Activated CD8-positive, alpha-beta memory T cell treated with anti-CD3 and anti-CD28 coated beads, Interleukin-2, amount 10 ng/mL, durations not matched to agents 7 days and 5 days (primary cell): ENCODE data around the gene DHX9. TPM values are rescaled to one million over a fixed set of nuclear protein-coding genes. Genes with fewer than 3 reads are reported as not detected.

ENCODE experiments used
- ATAC-seq: fragments of 150-1000 bp; cut with Tn5 transposase; one replicate; pipeline ENCODE4 v1.10.0; 2021; ENCODE audit warnings: moderate library complexity
- CTCF ChIA-PET: fragments of 350-600 bp; sonication (Branson Sonifier 250); formaldehyde crosslinking; loops from one replicate; lab custom pipeline; 2021; ENCODE audit warnings: antibody characterized with exemption; lab: Charles Lee
- DNase-seq: peaks from one replicate; pipeline ENCODE4 v3.0.0-alpha.2; 2020
- H3K27ac Mint-ChIP-seq: one replicate; pipeline ENCODE4 v1.8.0; 2021; ENCODE audit warnings: mild to moderate bottlenecking, mixed read lengths
- H3K27me3 Mint-ChIP-seq: one replicate; pipeline ENCODE4 v1.8.0; 2021; ENCODE audit warnings: mixed read lengths
- H3K36me3 Mint-ChIP-seq: one replicate; pipeline ENCODE4 v1.8.0; 2021; ENCODE audit warnings: mild to moderate bottlenecking, mixed read lengths
- H3K4me1 Mint-ChIP-seq: one replicate; pipeline ENCODE4 v1.8.0; 2021; ENCODE audit warnings: mixed read lengths
- H3K4me3 Mint-ChIP-seq: one replicate; pipeline ENCODE4 v1.8.0; 2021; ENCODE audit warnings: mild to moderate bottlenecking, moderate library complexity, mixed read lengths
- H3K9me3 Mint-ChIP-seq: one replicate; pipeline ENCODE4 v1.8.0; 2022; ENCODE audit warnings: low read depth, mixed read lengths
- total RNA-seq, 2 experiments: library from RNA; stranded (reverse); gene quantifications; one replicate each; pipeline ENCODE4 v1.2.3, GENCODE V29; 2021

DHX9 gene
- total RNA-seq, 2 experiments from 2014 or later: 196 to 267 TPM

DNA sequence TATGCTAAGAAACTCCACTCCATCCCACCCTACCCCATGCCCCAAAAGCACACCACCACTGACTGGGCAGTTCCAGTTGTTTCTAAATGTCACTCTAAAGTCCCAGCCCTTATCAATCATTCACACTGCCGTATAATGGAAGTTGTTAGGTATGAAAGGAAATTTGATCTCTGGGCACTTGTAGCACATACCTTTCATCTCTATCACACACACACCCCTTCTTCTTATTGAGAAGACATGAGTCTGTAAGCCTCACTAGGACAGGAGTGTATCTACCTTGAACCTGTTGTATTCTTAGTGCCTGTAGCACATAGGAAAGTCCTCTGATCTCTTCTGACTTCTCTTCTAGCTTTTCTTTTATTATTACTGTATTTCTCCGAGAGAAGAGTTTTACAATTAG, 22.3 kb upstream of the DHX9 start:
- H3K4me3 Mint-ChIP-seq: no peak overlapping the region

DNA sequence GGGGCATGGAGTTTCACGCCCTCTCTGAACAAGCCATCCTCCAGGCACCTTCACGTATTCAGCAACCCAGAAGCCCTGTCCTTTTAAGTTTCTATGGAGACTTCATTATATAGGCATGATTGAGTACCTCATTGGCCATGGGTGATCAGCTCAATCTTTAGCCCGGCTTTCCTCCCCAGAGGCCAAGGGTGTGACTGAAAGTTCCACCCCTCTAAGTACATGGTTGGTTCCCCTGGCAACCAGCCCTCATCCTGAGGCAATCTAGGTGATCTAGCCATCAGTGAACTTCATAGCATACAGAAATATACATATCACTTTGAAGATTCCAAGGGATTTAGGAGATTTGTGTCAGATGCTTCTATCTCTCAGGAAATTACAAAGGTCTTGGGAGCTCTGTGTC, 21.3 kb upstream of the DHX9 start:
- Mint-ChIP-seq H3K27ac (no peak overlapping the region), H3K27me3 (no peaks in the 10 kb centered on the region), H3K4me1 (no peaks in the 10 kb centered on the region), H3K9me3 (no peaks in the 10 kb centered on the region), H3K4me3 (no peak overlapping the region), H3K36me3 (peaks cover 2% of the 10 kb centered on the region)
- no peak for ATAC-seq
- DNase-seq: no peak
- CTCF ChIA-PET: no interaction called here

More for the DNA sequence above, 22.3 kb upstream of the DHX9 start:
- no peak overlapping the region for H3K27ac Mint-ChIP-seq
- H3K27me3 Mint-ChIP-seq: no peaks in the 10 kb centered on the region
- H3K4me1 Mint-ChIP-seq: no peaks in the 10 kb centered on the region
- no peak for ATAC-seq
- no peak for DNase-seq
- H3K36me3 Mint-ChIP-seq: peaks cover 2% of the 10 kb centered on the region
- CTCF ChIA-PET: no interaction called here
- no peaks in the 10 kb centered on the region for H3K9me3 Mint-ChIP-seq

DNA sequence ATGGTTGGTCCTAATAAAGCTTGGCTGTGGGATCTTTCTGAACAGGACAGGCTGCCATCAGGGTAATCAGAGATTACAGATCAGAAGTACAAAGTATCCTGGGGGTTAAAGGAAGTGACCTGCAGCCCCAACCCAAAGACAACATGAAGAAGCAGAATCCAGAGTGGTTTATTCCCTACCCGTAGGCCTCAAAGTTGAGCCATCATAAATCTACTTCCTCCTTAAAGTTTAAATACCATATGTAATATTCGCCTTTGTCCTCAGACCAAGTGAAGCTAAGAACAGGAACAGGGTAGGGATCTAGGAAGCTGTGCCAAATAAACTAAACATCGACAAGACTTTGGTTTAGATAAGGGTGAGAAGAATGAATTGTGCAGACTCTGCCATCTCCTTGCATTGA, 15.9 kb upstream of the DHX9 start:
- no peaks in the 10 kb centered on the region for H3K4me1 Mint-ChIP-seq
- CTCF ChIA-PET: no interaction called here
- H3K36me3 Mint-ChIP-seq: no peaks in the 10 kb centered on the region
- no peak for DNase-seq
- no peaks in the 10 kb centered on the region for H3K27me3 Mint-ChIP-seq
- ATAC-seq: no peak
- no peak overlapping the region for H3K4me3 Mint-ChIP-seq
- no peak overlapping the region for H3K27ac Mint-ChIP-seq
- H3K9me3 Mint-ChIP-seq: no peaks in the 10 kb centered on the region

DNA sequence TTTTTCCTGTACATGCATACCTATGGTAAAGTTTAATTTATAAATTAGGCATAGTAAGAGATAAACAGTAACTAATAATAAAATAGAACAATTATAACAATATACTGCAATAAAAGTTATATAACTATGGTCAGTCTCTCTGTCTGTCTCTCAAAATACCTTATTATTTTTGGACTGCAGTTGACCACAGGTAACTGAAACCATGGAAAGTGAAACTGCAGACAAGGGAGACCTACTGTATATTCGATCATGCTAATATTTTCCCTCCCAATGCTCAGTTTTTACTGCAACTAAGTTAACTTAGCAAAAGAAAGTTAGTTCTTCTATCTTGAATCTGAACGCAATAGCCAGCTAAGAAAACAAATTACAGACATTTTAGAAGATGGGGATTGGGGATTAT, 12.3 kb upstream of the DHX9 start:
- Mint-ChIP-seq H3K27ac (no peak overlapping the region), H3K4me1 (peaks cover 3% of the 10 kb centered on the region), H3K27me3 (no peaks in the 10 kb centered on the region), H3K9me3 (no peaks in the 10 kb centered on the region), H3K4me3 (no peak overlapping the region), H3K36me3 (no peaks in the 10 kb centered on the region)
- no peak for ATAC-seq
- no peak for DNase-seq
- CTCF ChIA-PET: interaction anchor here (1.4 kb wide), 1 partner anchor 13 kb away, joined by 3 read pairs; no protein-coding TSS in a partner anchor

DNA sequence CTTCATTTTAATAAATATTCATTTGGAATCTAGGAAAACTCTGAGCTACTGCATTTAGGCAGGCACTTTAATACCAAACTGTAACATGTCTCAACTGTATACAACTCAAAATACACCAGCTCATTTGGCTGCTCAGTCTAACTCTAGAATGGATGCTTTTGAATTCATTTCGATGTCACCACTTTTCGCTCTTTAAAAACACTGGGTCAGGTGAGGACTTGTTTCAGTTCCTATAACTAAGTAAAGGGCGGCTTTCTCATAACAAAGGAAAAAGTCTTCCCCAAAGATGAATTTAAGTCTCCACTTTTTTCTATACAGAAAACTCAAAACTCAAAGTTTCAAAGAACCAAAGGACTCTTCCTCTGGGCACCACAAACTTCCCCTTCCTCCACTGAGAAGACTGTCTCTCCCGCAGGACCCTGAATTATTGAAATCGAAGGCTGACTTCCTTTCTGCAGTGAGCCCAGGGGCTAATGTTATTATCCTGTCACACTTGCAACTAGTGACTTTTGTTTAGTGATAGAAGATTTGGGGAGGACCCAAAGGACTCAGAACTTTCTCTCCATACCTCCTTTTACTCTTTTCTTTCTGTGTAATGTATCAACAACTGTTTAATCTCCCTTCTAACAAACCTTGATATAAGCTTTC, 9.7 kb upstream of the DHX9 start:
- Mint-ChIP-seq H3K4me1 (peaks cover 3% of the 10 kb centered on the region), H3K27me3 (peaks cover 4% of the 10 kb centered on the region), H3K27ac (no peak overlapping the region), H3K9me3 (no peaks in the 10 kb centered on the region), H3K36me3 (no peaks in the 10 kb centered on the region), H3K4me3 (no peak overlapping the region)
- CTCF ChIA-PET: no interaction called here
- DNase-seq: no peak
- no peak for ATAC-seq

DNA sequence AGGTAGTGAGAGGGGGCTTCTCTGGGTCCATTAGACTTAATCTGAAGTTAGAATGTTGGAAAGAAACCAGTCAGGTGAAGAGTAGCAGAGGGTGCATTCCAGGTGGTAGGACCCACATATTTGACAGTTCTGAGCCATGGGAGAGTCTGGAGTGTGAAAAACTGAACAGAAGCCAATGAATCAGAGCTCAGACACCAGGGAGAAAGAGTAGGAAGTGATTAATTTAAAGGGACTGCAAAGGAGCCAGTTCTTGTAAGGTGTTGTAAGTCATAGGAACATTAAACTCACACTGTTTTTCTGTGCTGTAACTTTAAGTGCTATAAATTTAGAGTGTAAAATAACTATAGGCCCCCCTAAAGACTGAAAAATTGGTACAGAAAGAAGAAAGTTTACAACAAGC, 5.9 kb upstream of the DHX9 start:
- Mint-ChIP-seq H3K4me3 (no peak overlapping the region), H3K36me3 (no peaks in the 10 kb centered on the region), H3K27me3 (peaks cover 6% of the 10 kb centered on the region), H3K4me1 (peaks cover 7% of the 10 kb centered on the region), H3K27ac (no peak overlapping the region), H3K9me3 (no peaks in the 10 kb centered on the region)
- ATAC-seq: no peak
- no peak for DNase-seq
- CTCF ChIA-PET: no interaction called here

DNA sequence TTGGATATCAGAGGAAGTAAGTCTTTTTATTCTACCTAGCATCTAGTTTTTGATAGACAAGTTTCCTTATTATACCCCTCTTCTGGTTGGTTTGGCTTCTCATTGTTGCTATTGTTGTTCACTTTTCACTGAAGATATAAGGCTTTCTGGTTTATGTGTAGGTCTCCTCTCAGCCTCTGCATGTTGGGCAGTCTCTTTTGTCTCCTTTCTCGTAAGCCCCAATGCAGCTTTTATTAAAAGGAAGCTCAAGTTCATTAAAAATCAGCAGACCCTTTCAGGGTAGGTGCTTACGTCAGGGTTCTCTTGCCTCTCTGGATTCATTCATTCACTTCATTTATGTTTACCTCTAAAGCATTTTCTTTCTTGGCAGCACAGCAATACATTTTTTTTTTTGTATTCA, 4.8 kb upstream of the DHX9 start:
- Mint-ChIP-seq H3K36me3 (peaks cover 2% of the 10 kb centered on the region), H3K4me3 (no peak overlapping the region)

DNA sequence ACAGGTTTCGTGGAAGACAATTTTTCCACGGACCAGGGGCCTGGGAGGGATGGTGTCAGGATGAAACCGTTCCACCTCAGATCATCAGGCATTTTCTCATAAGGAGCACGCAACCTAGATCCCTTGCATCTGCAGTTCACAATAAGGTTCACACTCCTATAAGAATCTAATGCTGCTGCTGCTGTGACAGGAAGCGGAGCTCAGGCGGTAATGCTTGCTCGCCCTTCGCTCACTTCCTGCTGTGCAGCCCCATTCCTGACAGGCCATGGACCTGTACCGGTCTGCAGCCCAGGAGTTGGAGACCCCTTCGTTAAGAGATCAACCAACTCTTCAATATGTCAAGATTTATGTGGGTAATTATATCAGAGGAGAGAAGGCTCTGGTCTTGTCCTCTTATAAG, 3.3 kb upstream of the DHX9 start:
- no peak for DNase-seq
- Mint-ChIP-seq H3K27ac (no peak overlapping the region), H3K27me3 (peaks cover 6% of the 10 kb centered on the region), H3K36me3 (peaks cover 11% of the 10 kb centered on the region), H3K4me3 (no peak overlapping the region), H3K9me3 (no peaks in the 10 kb centered on the region), H3K4me1 (peaks cover 12% of the 10 kb centered on the region)
- CTCF ChIA-PET: no interaction called here
- no peak for ATAC-seq

More for the DNA sequence above, 4.8 kb upstream of the DHX9 start:
- Mint-ChIP-seq H3K9me3 (no peaks in the 10 kb centered on the region), H3K27me3 (peaks cover 6% of the 10 kb centered on the region), H3K27ac (no peak overlapping the region), H3K4me1 (peaks cover 11% of the 10 kb centered on the region)
- ATAC-seq (no peak), DNase-seq (no peak)
- CTCF ChIA-PET: no interaction called here

DNA sequence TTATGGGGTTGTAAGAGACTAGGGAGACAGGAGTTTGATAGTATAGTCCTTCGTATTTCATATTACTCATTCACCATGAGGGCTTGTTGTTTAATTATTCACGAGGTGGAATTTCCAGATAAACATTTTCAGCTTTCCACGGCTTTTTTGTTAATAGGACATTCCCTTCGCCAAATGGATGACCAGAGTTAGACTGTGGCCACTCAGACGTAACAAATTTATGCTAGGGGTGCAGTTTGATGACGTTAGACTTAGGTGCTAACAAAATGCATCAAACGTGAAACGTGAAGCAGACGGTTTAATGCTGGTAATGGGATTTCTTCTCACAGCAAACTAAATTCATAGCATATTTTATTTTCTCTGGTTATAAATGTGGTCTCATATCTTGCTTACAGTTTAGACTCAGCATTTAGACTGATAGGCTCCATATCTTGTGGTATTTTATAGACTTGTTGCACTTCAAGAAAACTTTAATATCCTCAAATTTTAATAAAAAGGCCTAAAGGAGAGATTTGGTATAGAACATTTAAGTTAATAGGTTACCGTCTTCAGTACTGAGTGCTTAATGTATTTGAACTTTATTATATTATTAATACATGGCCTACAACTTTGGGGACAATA, 2.3 kb downstream of the DHX9 start:
- ATAC-seq: no peak
- H3K27ac Mint-ChIP-seq: peak overlapping the region; percentile 96
- DNase-seq: no peak
- peaks cover 50% of the 10 kb centered on the region for H3K36me3 Mint-ChIP-seq
- peak overlapping the region; percentile 95 for H3K4me3 Mint-ChIP-seq
- no peaks in the 10 kb centered on the region for H3K9me3 Mint-ChIP-seq
- CTCF ChIA-PET: interaction anchor here (2.1 kb wide), 1 partner anchor 12 kb away, joined by 9 read pairs; no protein-coding TSS in a partner anchor
- H3K27me3 Mint-ChIP-seq: no peaks in the 10 kb centered on the region
- peaks cover 50% of the 10 kb centered on the region for H3K4me1 Mint-ChIP-seq

DNA sequence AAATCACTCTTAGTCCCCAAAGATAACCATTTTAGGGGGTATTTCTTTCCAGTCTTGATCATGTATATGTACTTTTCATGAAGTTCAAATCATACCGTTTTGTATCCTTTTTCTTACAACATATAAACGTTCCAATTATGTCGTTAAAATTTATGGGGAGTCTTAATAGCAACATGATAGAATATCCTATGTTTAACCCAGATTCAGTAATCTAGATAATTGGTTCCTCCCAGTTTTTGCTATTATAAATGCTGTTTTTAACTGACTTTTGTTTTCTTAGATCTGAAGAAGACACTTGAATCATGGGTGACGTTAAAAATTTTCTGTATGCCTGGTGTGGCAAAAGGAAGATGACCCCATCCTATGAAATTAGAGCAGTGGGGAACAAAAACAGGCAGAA, 3.1 kb downstream of the DHX9 start:
- ATAC-seq (no peak), DNase-seq (no peak)
- H3K9me3 Mint-ChIP-seq: no peaks in the 10 kb centered on the region
- H3K4me3 Mint-ChIP-seq: peak overlapping the region; percentile 6
- H3K27me3 Mint-ChIP-seq: no peaks in the 10 kb centered on the region
- peaks cover 56% of the 10 kb centered on the region for H3K36me3 Mint-ChIP-seq
- peak overlapping the region; percentile 33 for H3K27ac Mint-ChIP-seq
- H3K4me1 Mint-ChIP-seq: peaks cover 58% of the 10 kb centered on the region
- CTCF ChIA-PET: no interaction called here

DNA sequence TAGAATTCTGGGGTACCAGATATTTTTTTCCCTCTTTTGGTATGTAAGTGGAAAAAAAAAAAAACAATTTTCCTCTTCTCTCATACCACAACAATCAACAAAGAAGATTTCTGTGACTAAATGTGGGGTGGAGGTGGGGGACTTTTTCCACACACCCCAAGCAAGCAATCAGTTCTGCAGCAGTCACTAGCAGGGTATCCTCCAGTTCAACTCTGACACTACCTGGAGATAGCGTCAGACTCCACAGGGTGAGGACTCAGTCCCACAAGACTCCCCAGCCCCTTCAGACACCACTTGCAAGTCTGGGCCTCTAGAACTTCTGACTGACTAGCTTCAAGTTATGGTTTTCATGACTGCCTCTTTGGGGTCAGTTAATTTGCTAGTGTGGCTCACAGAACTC, 6.2 kb downstream of the DHX9 start:
- DNase-seq: no peak
- no peaks in the 10 kb centered on the region for H3K27me3 Mint-ChIP-seq
- CTCF ChIA-PET: no interaction called here
- ATAC-seq: peak; percentile 34
- H3K4me3 Mint-ChIP-seq: no peak overlapping the region
- H3K27ac Mint-ChIP-seq: peak overlapping the region; percentile 36
- peaks cover 74% of the 10 kb centered on the region for H3K4me1 Mint-ChIP-seq
- H3K9me3 Mint-ChIP-seq: no peaks in the 10 kb centered on the region
- H3K36me3 Mint-ChIP-seq: peaks cover 77% of the 10 kb centered on the region

DNA sequence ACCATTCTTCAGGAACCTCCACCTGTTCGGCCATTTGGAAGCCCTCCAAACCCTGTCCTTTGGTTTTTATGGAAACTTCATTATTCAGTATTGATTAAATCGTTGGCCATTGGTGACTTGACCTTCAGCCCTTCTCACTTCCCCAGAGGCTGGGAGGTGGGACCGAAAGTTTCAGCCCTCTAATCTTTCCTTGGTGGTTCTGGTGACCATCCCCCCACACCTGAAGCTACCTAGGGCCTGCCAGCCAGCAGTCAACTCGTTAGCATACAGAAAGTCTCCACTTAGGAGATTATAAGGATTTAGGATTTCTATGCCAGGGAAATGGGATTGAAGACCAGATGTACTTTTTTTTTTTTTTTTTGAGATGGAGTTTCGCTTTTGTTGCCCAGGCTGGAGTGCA, 6.7 kb downstream of the DHX9 start:
- no peak overlapping the region for H3K4me3 Mint-ChIP-seq

DNA sequence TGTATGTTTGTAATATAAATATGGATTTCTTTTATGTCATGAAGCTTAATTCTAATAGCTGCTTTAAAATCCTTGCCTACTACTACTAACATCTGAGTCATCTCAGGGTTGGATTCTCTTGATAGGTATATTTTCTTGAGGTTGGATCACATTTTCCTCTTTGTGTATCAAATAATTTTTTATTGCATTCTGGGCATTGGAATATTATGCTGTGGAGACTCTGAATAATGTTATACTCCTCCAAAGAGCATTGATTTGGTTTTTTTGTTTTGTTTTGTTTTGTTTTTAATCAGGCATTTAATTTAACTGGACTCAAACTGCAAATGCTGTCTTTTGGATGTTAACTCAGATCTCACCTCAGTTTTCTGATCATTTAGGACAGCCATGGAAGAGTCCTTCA, 8.0 kb downstream of the DHX9 start:
- ATAC-seq: no peak
- Mint-ChIP-seq H3K4me3 (no peak overlapping the region), H3K9me3 (no peaks in the 10 kb centered on the region), H3K4me1 (peaks cover 70% of the 10 kb centered on the region), H3K27ac (no peak overlapping the region), H3K27me3 (no peaks in the 10 kb centered on the region), H3K36me3 (peaks cover 73% of the 10 kb centered on the region)
- DNase-seq: no peak
- CTCF ChIA-PET: interaction anchor here (1.5 to 1.6 kb wide), 2 partner anchors 18 to 37 kb away, joined by 3 to 4 read pairs; no protein-coding TSS in a partner anchor

More for the DNA sequence above, 6.7 kb downstream of the DHX9 start:
- Mint-ChIP-seq H3K27ac (peak overlapping the region; percentile 5), H3K36me3 (peaks cover 75% of the 10 kb centered on the region), H3K27me3 (no peaks in the 10 kb centered on the region), H3K9me3 (no peaks in the 10 kb centered on the region), H3K4me1 (peaks cover 74% of the 10 kb centered on the region)
- DNase-seq: no peak
- ATAC-seq: no peak
- CTCF ChIA-PET: no interaction called here

DNA sequence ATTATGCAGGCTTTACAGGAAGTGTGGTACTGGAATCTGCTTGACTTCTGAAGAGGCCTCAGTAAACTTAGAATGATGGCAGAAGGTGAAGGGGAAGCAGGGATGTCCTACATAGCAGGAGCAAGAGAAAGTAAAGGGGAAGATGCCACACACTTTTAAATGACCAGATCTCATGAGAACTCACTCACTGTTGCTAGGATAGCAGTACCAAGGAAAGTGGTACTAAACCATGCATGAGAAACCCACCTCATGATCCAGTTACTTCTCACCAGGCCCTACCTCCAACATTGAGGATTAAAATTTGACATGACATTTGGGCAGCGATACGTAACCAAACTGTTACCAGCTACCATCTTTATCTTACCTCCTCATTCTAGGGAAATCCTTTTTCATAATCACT, 9.6 kb downstream of the DHX9 start:
- no peak for DNase-seq
- no peak overlapping the region for H3K4me3 Mint-ChIP-seq
- peak overlapping the region; percentile 34 for H3K27ac Mint-ChIP-seq
- no peaks in the 10 kb centered on the region for H3K9me3 Mint-ChIP-seq
- ATAC-seq: no peak
- H3K36me3 Mint-ChIP-seq: peaks cover 70% of the 10 kb centered on the region
- CTCF ChIA-PET: no interaction called here
- H3K4me1 Mint-ChIP-seq: peaks cover 56% of the 10 kb centered on the region
- H3K27me3 Mint-ChIP-seq: no peaks in the 10 kb centered on the region
